GM12874 (cell line): ENCODE measurements around the gene CDHR5.

Source experiments
- CTCF ChIP-seq: IDR thresholded peaks from 2 replicates; pipeline ENCODE4 v1.5.1; 2011; ENCODE audit warnings: low read depth, mild to moderate bottlenecking, control low read depth, low read length, moderate library complexity; ENCODE audit not compliant: insufficient read depth

Gene CDHR5

GRCh38 chr11:613369-613968, 11.3 kb downstream of the CDHR5 start:
- no peak for TF ChIP-seq CTCF

DNA sequence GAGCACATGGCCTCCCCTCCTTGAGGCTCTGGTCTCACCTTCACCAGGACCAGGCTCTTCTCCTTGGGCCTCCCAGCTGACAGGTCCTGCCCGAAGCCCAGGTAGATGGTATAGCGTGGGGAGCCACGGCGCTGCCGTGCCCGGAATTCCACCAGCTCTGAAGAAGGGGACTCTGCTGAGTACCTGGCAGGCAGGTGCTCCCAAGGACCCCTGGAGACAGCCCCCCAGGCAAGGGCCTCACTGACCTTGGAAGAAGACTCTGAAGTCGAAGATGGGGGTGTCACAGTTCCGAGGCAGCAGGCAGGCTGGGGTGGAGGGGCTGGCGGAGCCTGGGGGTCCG, 11.8 kb downstream of the CDHR5 start:
- no peak for TF ChIP-seq CTCF

GRCh38 chr11:612201-612960, 12.4 kb downstream of the CDHR5 start:
- TF ChIP-seq CTCF: peak; percentile 27; the same call in 1 of the 2 replicates

DNA sequence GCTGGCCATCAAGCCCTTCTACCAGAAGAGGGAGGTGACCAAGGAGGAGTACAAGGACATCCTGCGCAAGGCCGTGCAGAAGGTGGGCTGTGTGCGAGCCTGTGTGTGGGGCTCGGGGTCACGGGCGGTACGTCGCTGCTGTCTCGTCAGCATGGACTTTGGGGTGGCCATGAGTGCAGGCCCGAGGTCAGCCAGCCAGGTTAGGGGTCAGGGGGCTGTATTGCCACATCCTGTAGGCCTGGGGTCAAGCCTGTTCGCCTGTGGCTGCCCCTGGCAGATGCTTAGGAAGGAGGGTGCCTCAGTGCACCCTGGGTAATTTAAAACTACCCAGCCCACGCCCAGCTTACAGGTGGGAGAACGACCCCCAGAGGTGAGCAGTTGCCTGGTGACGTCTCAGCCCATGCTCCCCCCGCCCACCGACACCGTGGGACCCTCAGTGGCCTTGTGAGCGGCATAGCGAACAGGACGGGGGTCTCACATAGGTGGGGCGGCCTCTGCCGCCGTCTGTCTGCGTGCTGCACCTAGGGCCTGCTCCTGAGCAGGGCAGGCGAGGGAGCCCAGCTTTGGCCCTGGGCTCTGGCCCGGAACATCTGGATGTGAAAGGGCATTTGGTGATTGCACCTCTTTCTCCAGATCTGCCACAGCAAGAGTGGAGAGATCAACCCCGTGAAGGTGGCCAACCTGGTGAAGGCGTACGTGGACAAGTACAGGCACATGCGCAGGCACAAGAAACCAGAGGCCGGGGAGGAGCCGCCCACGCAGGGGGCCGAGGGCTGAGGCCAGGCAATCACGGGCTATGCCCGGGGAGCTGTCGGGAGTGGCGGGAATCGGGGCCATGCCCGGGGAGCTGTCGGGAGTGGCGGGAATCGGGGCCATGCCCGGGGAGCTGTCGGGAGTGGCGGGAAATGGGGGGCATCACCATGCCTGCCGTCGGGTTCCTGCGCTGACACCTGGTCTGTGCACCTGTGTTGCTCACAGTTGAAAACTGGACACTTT, 13.5 kb downstream of the CDHR5 start:
- TF ChIP-seq CTCF: no peak

DNA sequence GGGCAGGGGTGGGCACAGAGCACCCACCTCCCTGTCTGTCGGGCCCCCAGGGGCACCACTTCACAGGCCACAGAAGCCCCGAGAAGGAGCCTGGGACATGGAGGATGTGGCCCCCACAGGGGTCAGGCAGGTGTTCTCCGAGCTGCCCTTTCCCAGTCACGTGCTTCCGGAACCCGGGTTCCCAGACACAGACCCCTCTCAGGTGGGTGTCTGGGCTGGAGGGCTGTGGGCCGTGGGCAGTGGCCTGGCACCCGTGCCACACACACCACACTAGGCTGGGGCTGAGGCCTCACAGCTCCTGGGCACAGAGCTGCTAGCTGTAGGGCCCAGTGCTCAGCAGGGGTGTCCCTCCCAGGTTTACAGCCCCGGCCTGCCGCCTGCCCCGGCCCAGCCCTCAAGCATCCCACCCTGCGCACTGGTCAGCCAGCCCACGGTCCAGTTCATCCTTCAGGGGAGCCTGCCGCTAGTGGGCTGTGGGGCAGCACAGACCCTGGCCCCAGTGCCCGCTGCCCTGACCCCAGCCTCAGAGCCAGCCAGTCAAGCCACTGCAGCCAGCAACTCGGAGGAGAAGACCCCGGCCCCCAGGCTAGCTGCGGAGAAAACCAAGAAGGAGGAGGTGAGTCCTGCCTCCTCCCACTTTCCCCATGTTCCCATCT, 14.5 kb downstream of the CDHR5 start:
- no peak for TF ChIP-seq CTCF

- no peak for TF ChIP-seq CTCF
Measured at GRCh38 chr11:609341-609811, 15.4 kb downstream of the CDHR5 start.
